Progenitor cell of endocrine pancreas (in vitro differentiated cells): ENCODE data around the gene ZSWIM5. TPM values are rescaled to one million over a fixed set of nuclear protein-coding genes. Genes with fewer than 3 reads are reported as not detected.
"Not testable (repeated sequence)": the region's sequence is repeated elsewhere in the genome, so short reads cannot be mapped to it uniquely, and the experiment has no call there.

ENCODE experiments used
- DNase-seq: peaks from one replicate; pipeline ENCODE4 v3.0.0; 2021; ENCODE audit warnings: low spot score; ENCODE audit not compliant: unreplicated experiment
- H3K27ac Mint-ChIP-seq: 2 replicates; pipeline ENCODE4 v1.8.0; 2021; ENCODE audit warnings: mild to moderate bottlenecking, moderate library complexity, mixed read lengths
- H3K27me3 Mint-ChIP-seq: 2 replicates; pipeline ENCODE4 v1.8.0; 2021; ENCODE audit warnings: mixed read lengths
- H3K36me3 Mint-ChIP-seq: 2 replicates; pipeline ENCODE4 v1.8.0; 2022; ENCODE audit warnings: mixed read lengths; ENCODE audit not compliant: insufficient read depth
- H3K4me1 Mint-ChIP-seq: 2 replicates; pipeline ENCODE4 v1.8.0; 2021; ENCODE audit warnings: low read depth, mixed read lengths
- H3K4me3 Mint-ChIP-seq: 2 replicates; pipeline ENCODE4 v1.8.0; 2021; ENCODE audit warnings: low read depth, mild to moderate bottlenecking, moderate library complexity, mixed read lengths
- H3K9me3 Mint-ChIP-seq: 2 replicates; pipeline ENCODE4 v1.8.0; 2021; ENCODE audit warnings: low read depth, mixed read lengths
- CTCF ChIP-seq: fragments of 200-600 bp; sonication (generic); IDR thresholded peaks from one replicate; pipeline ENCODE4 v1.5.0; 2021; ENCODE audit warnings: antibody characterized with exemption, mild to moderate bottlenecking; ENCODE audit not compliant: unreplicated experiment
- total RNA-seq: library from RNA; stranded (reverse); gene quantifications from 2 replicates; pipeline ENCODE4 v1.2.1, GENCODE V29; 2021

The ZSWIM5 gene
- total RNA-seq, 1 donor from 2014 or later, result 9.2 TPM

DNA sequence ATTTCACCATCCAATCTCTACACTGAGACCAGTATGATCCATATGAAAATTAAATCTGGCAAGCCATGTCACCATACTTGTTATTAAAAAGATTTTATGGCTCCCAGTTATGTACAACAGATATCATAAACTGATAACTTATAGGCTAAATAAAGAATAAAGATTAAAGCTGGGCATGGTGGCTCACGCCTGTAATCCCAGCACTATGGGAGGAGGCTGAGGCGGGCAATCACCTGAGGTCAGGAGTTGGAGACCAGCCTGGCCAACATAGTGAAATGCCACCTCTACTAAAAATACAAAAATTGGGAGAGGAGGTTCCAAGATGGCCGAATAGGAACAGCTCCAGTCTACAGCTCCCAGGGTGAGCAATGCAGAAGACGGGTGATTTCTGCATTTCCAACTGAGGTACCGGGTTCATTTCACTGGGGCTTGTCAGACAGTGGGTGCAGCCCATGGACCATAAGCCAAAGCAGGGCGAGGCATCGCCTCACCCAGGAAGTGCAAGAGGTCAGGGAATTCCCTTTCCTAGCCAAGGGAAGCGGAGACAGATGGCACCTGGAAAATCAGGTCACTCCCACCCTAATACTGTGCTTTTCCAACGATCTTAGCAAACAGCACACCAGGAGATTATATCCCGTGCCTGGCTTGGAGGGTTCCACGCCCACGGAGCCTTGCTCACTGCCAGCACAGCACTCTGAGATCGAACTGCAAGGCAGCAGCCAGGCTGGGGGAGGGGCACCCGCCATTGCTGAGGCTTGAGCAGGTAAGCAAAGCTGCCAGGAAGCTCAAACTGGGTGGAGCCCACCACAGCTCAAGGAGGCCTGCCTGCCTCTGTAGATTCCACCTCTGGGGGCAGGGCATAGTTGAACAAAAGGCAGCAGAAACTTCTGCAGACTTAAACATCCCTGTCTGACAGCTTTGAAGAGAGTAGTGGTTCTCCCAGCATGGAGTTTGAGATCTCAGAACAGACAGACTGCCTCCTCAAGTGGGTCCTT, 44.1 kb downstream of the ZSWIM5 start:
- not testable (repeated sequence) for DNase-seq, H3K4me3 Mint-ChIP-seq, H3K4me1 Mint-ChIP-seq, H3K36me3 Mint-ChIP-seq, H3K27me3 Mint-ChIP-seq, H3K27ac Mint-ChIP-seq
- peaks cover 26% of the 10 kb centered on the region for H3K9me3 Mint-ChIP-seq

DNA sequence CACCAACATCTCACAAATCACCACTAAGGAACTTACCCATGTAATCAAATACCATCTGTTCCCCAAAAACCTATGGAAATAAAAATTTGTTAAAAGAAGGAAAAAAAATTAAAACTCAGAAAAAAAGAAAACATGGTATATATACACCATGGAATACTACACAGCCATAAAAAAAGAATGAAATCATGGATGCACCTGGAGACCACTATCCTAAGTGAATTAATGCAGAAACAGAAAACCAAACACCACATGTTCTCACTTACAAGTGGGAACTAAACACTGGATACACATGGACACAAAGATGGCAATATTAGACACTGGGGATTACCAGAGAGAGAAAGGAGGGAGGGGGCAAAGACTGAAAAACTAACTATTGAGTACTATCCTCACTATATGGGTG, 50.4 kb downstream of the ZSWIM5 start:
- Mint-ChIP-seq H3K9me3 (peaks cover 17% of the 10 kb centered on the region), H3K4me3 (no peak overlapping the region), H3K4me1 (no peaks in the 10 kb centered on the region), H3K27me3 (no peaks in the 10 kb centered on the region), H3K36me3 (no peaks in the 10 kb centered on the region), H3K27ac (no peak overlapping the region)
- no peak for DNase-seq
- TF ChIP-seq CTCF, result no peak

GRCh38 chr1:45155423-45155822, 51.0 kb downstream of the ZSWIM5 start:
- no peak overlapping the region for H3K27ac Mint-ChIP-seq
- peaks cover 17% of the 10 kb centered on the region for H3K9me3 Mint-ChIP-seq
- no peak overlapping the region for H3K4me3 Mint-ChIP-seq
- no peaks in the 10 kb centered on the region for H3K36me3 Mint-ChIP-seq
- H3K4me1 Mint-ChIP-seq, result no peaks in the 10 kb centered on the region
- TF ChIP-seq CTCF, result no peak
- DNase-seq, result no peak
- H3K27me3 Mint-ChIP-seq, result no peaks in the 10 kb centered on the region

DNA sequence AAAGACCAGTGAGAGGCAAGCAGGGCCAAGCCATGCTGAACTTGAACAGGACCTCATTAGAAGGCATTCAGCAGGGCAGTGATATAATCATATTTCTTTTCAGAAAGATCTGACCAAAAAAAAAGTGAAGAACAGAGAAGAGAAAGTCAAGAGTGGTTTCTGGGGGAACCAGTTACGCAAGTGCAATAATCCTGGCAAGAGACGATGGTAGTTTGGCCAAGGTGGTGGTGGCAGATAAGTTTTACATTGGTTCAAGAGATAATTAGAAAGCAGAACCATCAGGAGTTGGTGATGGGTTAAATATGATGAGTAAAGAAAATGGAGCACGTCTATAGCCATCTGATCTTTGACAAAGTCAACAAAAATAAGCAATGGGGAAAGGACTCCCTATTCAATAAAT, 54.3 kb downstream of the ZSWIM5 start:
- no peak overlapping the region for H3K27ac Mint-ChIP-seq
- no peaks in the 10 kb centered on the region for H3K27me3 Mint-ChIP-seq
- TF ChIP-seq CTCF, result no peak
- H3K4me3 Mint-ChIP-seq, result no peak overlapping the region
- DNase-seq, result no peak
- no peaks in the 10 kb centered on the region for H3K36me3 Mint-ChIP-seq
- peaks cover 17% of the 10 kb centered on the region for H3K9me3 Mint-ChIP-seq
- no peaks in the 10 kb centered on the region for H3K4me1 Mint-ChIP-seq

DNA sequence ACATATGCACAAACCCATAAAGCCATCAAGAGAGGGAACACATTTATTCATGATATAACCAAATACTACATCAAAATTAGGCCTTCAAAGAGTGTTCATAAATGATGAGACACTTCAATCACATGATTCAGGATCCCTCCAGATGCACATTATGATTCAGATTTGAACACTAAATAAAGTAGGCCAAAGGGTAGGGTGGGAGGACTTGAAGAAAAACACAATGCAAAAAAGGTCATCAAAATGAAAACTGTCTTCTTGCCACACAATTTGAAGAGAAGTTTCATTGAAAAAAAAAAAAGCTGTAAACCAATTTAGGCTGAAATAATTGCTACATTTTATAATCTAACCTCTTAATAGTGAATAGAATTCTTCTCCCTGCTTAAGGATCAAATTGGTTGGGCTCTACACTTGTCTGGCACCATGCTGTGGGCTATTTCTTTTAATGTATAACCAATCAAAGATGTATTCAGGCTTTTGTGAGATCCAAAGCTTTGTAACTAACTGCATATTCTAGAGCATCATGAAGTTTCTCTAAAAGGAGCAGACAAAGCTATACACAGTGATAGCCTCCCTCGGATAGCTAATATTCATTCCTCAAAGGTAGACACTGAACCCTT, 58.1 kb downstream of the ZSWIM5 start:
- H3K27me3 Mint-ChIP-seq, result no peaks in the 10 kb centered on the region
- TF ChIP-seq CTCF, result no peak
- no peak overlapping the region for H3K4me3 Mint-ChIP-seq
- no peaks in the 10 kb centered on the region for H3K36me3 Mint-ChIP-seq
- no peaks in the 10 kb centered on the region for H3K4me1 Mint-ChIP-seq
- H3K9me3 Mint-ChIP-seq, result no peaks in the 10 kb centered on the region
- no peak overlapping the region for H3K27ac Mint-ChIP-seq
- no peak for DNase-seq
